Stimulated activated effector memory CD8-positive, alpha-beta T cell treated with anti-CD3 and anti-CD28 coated beads, Interleukin-12 subunit alpha, Interleukin-12 subunit beta, amount 100 ng/mL, for 72 hours (primary cell): ENCODE data around the gene BAZ1B.
"Not testable (repeated sequence)": the region's sequence is repeated elsewhere in the genome, so short reads cannot be mapped to it uniquely, and the experiment has no call there.

ENCODE experiments used
- ATAC-seq: fragments of 150-1000 bp; cut with Tn5 transposase; 2 replicates; pipeline ENCODE4 v1.10.0; 2021
- DNase-seq, 2 donors: peaks; one replicate each; pipeline ENCODE4 v3.0.0; 2021 to 2022; ENCODE audit warnings: low spot score in 2 of 2
- H3K27ac Mint-ChIP-seq: one replicate; pipeline ENCODE4 v1.8.0; 2022; ENCODE audit warnings: mild to moderate bottlenecking, mixed read lengths
- H3K36me3 Mint-ChIP-seq: one replicate; pipeline ENCODE4 v1.8.0; 2022; ENCODE audit warnings: mild to moderate bottlenecking, mixed read lengths
- H3K4me1 Mint-ChIP-seq: one replicate; pipeline ENCODE4 v1.8.0; 2022; ENCODE audit warnings: mixed read lengths
- H3K4me3 Mint-ChIP-seq: one replicate; pipeline ENCODE4 v1.8.0; 2022; ENCODE audit warnings: mild to moderate bottlenecking, mixed read lengths
- H3K9me3 Mint-ChIP-seq: one replicate; pipeline ENCODE4 v1.8.0; 2022; ENCODE audit warnings: mixed read lengths

Gene BAZ1B

DNA sequence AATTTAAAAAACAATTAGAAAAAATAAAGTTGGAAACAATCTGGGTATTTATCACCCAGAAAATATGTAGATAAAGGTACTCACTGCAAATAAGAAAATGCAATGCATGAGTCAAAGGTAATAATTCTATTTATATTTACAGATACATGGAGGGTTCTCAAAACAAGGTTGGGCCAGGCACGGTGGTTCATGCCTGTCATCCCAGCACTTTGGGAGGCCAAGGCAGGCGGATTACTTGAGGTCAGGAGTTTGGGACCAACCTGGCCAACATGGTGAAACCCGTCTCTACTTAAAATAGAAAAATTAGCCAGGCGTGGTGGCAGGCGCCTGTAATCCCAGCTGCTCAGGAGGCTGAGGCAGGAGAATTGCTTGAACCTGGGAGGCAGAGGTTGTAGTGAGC lies 28.0 kb upstream of the BAZ1B start:
- peaks cover 100% of the 10 kb centered on the region for H3K36me3 Mint-ChIP-seq
- H3K4me1 Mint-ChIP-seq: peaks cover 41% of the 10 kb centered on the region
- ATAC-seq: not testable (repeated sequence)

DNA sequence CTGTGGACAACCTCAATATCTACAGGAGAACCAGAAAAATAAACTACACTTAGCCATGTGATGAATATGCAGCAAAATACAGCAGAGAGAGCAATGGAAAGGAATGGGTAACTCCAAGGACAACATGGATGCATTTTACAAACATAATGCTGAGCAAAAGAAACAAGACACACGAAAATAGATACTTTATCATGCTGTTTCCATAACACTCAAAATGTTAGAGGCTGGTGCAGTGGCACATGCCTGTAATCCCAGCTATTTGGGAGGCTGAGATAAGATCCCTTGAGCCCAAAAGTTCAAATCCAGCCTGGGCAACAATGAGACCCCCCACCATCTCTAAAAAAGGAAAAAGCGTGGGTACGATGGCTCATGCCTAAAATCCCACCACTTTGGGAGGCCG lies 27.1 kb upstream of the BAZ1B start:
- H3K36me3 Mint-ChIP-seq: peaks cover 100% of the 10 kb centered on the region

More for the DNA sequence above, 28.0 kb upstream of the BAZ1B start:
- not testable (repeated sequence) for H3K9me3 Mint-ChIP-seq, DNase-seq, H3K4me3 Mint-ChIP-seq
- peak overlapping the region; percentile 78 for H3K27ac Mint-ChIP-seq

DNA sequence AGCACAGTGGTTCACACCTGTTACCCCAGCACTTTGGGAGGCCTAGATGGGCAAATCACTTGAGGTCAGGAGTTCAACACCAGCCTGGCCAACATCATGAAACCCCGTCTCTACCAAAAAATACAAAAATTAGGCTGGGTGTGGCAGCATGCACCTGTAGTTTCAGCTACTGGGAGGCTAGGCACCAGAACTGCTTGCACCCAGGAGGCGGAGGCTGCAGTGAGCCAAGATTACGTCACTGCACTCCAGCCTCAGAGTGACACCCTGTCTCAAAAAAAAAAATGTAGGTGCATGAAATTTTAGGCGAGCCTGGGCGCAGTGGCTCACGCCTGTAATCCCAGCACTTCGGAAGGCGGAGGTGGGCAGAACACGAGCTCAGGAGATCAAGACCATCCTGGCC lies 25.7 kb upstream of the BAZ1B start:
- Mint-ChIP-seq H3K9me3 (no peaks in the 10 kb centered on the region), H3K27ac (peak overlapping the region; percentile 78)
- ATAC-seq: no peak

More for the DNA sequence above, 27.1 kb upstream of the BAZ1B start:
- no peak for ATAC-seq
- Mint-ChIP-seq H3K4me3 (no peak overlapping the region), H3K9me3 (no peaks in the 10 kb centered on the region), H3K27ac (peak overlapping the region; percentile 78), H3K4me1 (peaks cover 32% of the 10 kb centered on the region)
- no peak for DNase-seq

GRCh38 chr7:73544678-73545077 lies 22.6 kb upstream of the BAZ1B start:
- Mint-ChIP-seq H3K36me3 (peaks cover 100% of the 10 kb centered on the region), H3K4me1 (peaks cover 27% of the 10 kb centered on the region)
- no peak for DNase-seq

More for the DNA sequence above, 25.7 kb upstream of the BAZ1B start:
- no peak for DNase-seq
- Mint-ChIP-seq H3K4me3 (no peak overlapping the region), H3K4me1 (peaks cover 24% of the 10 kb centered on the region), H3K36me3 (peaks cover 100% of the 10 kb centered on the region)

GRCh38 chr7:73541722-73542121 lies 19.6 kb upstream of the BAZ1B start:
- peaks cover 100% of the 10 kb centered on the region for H3K36me3 Mint-ChIP-seq
- peak overlapping the region; percentile 69 for H3K27ac Mint-ChIP-seq
- H3K4me3 Mint-ChIP-seq: no peak overlapping the region

More at GRCh38 chr7:73544678-73545077, 22.6 kb upstream of the BAZ1B start:
- no peak overlapping the region for H3K27ac Mint-ChIP-seq
- no peak for ATAC-seq
- H3K4me3 Mint-ChIP-seq: no peak overlapping the region
- no peaks in the 10 kb centered on the region for H3K9me3 Mint-ChIP-seq

GRCh38 chr7:73539709-73540108 lies 17.6 kb upstream of the BAZ1B start:
- Mint-ChIP-seq H3K27ac (no peak overlapping the region), H3K4me1 (peaks cover 6% of the 10 kb centered on the region), H3K36me3 (peaks cover 100% of the 10 kb centered on the region), H3K4me3 (no peak overlapping the region), H3K9me3 (no peaks in the 10 kb centered on the region)
- DNase-seq (no peak), ATAC-seq (no peak)

More at GRCh38 chr7:73541722-73542121, 19.6 kb upstream of the BAZ1B start:
- Mint-ChIP-seq H3K4me1 (peaks cover 13% of the 10 kb centered on the region), H3K9me3 (no peaks in the 10 kb centered on the region)
- no peak for ATAC-seq
- no peak for DNase-seq

GRCh38 chr7:73538510-73538909 lies 16.4 kb upstream of the BAZ1B start:
- peaks cover 91% of the 10 kb centered on the region for H3K36me3 Mint-ChIP-seq
- not testable (repeated sequence) for H3K4me1 Mint-ChIP-seq

DNA sequence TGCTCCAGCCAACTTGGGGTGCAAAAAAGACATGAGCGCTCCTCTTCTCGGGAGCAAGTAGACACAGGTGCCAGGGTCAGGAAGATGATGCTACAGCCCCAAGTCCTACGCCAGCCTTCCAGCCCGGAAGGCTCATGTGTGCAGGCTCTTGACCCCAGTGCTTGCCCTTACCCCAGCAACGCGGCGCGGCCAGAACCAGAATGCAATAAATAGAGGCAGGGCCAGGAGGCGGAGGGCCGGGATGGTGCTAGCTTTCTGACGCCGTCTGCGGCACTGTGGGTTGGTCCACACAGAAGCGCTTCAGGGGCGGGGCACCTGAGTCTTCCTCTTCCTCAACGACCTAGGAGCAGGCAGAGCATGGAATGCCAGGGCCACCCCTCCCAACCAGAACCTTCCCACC lies 15.0 kb upstream of the BAZ1B start:
- ATAC-seq: no peak
- Mint-ChIP-seq H3K36me3 (peaks cover 76% of the 10 kb centered on the region), H3K4me1 (peaks cover 4% of the 10 kb centered on the region), H3K27ac (no peak overlapping the region), H3K4me3 (no peak overlapping the region), H3K9me3 (no peaks in the 10 kb centered on the region)
- no peak for DNase-seq

More at GRCh38 chr7:73538510-73538909, 16.4 kb upstream of the BAZ1B start:
- H3K9me3 Mint-ChIP-seq, DNase-seq, ATAC-seq, H3K4me3 Mint-ChIP-seq: not testable (repeated sequence)
- peak overlapping the region; percentile 80 for H3K27ac Mint-ChIP-seq

GRCh38 chr7:73536479-73536878 lies 14.4 kb upstream of the BAZ1B start:
- ATAC-seq: no peak
- Mint-ChIP-seq H3K27ac (no peak overlapping the region), H3K4me3 (no peak overlapping the region), H3K36me3 (peaks cover 71% of the 10 kb centered on the region), H3K9me3 (no peaks in the 10 kb centered on the region), H3K4me1 (no peaks in the 10 kb centered on the region)
- DNase-seq: no peak

- H3K4me1 Mint-ChIP-seq, H3K9me3 Mint-ChIP-seq, H3K4me3 Mint-ChIP-seq, ATAC-seq, DNase-seq, H3K27ac Mint-ChIP-seq: not testable (repeated sequence)
- peaks cover 65% of the 10 kb centered on the region for H3K36me3 Mint-ChIP-seq
These were observed 13.8 kb upstream of the BAZ1B start for GRCh38 chr7:73535918-73536317.

GRCh38 chr7:73533742-73534141 lies 11.6 kb upstream of the BAZ1B start:
- ATAC-seq (no peak), DNase-seq (no peak)
- Mint-ChIP-seq H3K4me3 (no peak overlapping the region), H3K36me3 (peaks cover 43% of the 10 kb centered on the region), H3K9me3 (no peaks in the 10 kb centered on the region), H3K4me1 (no peaks in the 10 kb centered on the region), H3K27ac (no peak overlapping the region)

DNA sequence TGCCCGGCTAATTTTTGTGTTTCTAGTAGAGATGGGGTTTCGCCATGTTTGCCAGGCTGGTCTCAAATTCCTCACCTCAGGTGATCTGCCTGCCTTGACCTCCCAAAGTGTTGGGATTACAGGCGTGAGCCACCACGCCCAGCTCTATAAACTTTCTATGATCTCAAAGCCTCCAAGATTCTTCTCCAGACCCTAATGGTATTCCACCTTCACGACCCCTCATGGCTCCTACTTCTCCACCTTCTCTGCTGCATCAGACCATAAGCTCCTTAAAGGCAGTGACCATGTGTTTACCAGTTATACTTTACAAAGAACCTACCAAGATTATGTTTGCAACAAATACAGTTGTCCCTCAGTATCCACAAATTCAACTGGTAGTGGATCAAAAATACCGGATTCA lies 10.1 kb upstream of the BAZ1B start:
- DNase-seq (no peak), ATAC-seq (no peak)
- H3K9me3 Mint-ChIP-seq: no peaks in the 10 kb centered on the region
- H3K4me1 Mint-ChIP-seq: peaks cover 9% of the 10 kb centered on the region
- no peak overlapping the region for H3K27ac Mint-ChIP-seq
- peaks cover 28% of the 10 kb centered on the region for H3K36me3 Mint-ChIP-seq
- no peak overlapping the region for H3K4me3 Mint-ChIP-seq

- Mint-ChIP-seq H3K9me3 (no peaks in the 10 kb centered on the region), H3K4me3 (no peak overlapping the region), H3K4me1 (peaks cover 16% of the 10 kb centered on the region), H3K27ac (no peak overlapping the region), H3K36me3 (peaks cover 14% of the 10 kb centered on the region)
- ATAC-seq (no peak), DNase-seq (no peak)
These were observed 8.7 kb upstream of the BAZ1B start for GRCh38 chr7:73530800-73531199.

DNA sequence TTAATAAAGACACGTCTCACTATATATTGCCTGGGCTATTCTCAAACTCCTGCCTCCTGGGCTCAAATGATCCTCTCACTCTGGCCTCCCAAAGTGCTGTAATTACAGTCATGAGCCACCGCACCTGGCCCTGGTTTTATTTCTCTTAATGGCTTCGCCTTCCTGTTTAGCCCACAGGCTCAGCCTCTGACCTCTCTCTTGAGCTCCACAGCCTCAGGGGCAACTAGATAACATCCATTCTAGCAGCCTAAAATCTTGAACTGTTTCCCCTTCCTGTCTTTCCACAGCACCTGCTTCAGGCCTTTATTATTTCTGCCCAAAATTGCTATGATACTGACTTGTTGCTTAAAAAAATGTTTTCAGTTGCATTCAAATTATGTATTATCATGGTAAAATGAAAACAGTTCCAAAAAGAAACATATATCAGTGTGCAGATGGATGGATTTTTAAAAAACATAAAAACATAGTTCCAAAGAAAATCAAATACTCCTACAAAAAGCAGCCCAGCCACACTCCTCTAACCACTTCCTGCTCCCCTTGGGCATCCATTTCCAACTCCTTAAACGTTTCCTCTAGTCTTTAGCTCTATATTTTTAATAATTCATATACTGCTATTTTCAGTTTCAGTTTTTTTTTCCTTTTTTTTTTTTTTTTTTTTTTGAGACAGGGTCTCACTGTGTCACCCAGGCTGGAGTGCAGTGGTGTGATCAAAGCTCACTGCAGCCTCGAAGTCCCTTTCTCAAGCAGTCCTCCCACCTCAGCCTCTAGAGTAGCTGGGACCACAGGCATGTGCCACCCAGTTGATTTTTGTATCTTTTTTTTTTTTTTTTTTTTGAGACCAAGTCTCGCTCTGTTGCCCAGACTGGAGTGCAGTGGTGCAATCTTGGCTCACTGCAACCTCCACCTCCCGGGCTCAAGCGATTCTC lies 5.1 kb upstream of the BAZ1B start:
- Mint-ChIP-seq H3K27ac (peak overlapping the region; percentile 78), H3K4me1 (peaks cover 39% of the 10 kb centered on the region), H3K36me3 (peaks cover 7% of the 10 kb centered on the region), H3K4me3 (peak overlapping the region; percentile 26), H3K9me3 (no peaks in the 10 kb centered on the region)
- DNase-seq (no peak), ATAC-seq (no peak)

DNA sequence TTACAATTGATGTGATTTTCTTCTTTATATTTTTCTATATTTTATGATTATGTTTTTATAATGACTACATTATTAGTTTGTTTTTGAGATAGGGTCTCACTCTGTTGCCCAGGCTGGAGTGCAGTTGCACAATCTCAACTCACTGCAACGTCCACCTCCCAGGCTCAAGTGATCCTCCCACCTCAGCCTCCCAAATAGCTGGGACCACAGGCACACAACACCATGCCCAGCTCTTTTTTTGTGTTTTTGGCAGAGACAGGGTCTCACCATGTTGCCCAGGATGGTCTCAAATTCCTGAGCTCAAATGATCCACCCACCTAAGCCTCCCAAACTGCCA lies 4.0 kb upstream of the BAZ1B start:
- Mint-ChIP-seq H3K4me3 (peak overlapping the region; percentile 60), H3K36me3 (peaks cover 14% of the 10 kb centered on the region), H3K27ac (peak overlapping the region; percentile 88), H3K4me1 (peaks cover 40% of the 10 kb centered on the region)
- ATAC-seq, H3K9me3 Mint-ChIP-seq, DNase-seq: not testable (repeated sequence)

GRCh38 chr7:73521636-73522104 lies 423 bp downstream of the BAZ1B start:
- Mint-ChIP-seq H3K4me3 (peak overlapping the region; percentile 82), H3K36me3 (peaks cover 59% of the 10 kb centered on the region), H3K4me1 (peaks cover 63% of the 10 kb centered on the region), H3K9me3 (no peaks in the 10 kb centered on the region), H3K27ac (peak overlapping the region; percentile 94)
- ATAC-seq: peak; percentile 68
- peak in 1 of 2 donors; percentile 82 for DNase-seq
